Embryonic facial prominence (tissue), 1 donor: ENCODE data around the gene NKX2-4.
"Not testable (repeated sequence)": the region's sequence is repeated elsewhere in the genome, so short reads cannot be mapped to it uniquely, and the experiment has no call there.

Experiments used
- DNase-seq: peaks from one replicate; pipeline ENCODE4 v3.0.0-alpha.2; 2016; ENCODE audit errors: extremely low spot score

Gene NKX2-4

GRCh38 chr20:21393816-21394519 lies 3.4 kb downstream of the NKX2-4 start:
- DNase-seq = no peak

GRCh38 chr20:21393166-21393565 lies 4.2 kb downstream of the NKX2-4 start:
- no peak for DNase-seq

GRCh38 chr20:21391972-21392352 lies 5.4 kb downstream of the NKX2-4 start:
- DNase-seq = no peak

DNA sequence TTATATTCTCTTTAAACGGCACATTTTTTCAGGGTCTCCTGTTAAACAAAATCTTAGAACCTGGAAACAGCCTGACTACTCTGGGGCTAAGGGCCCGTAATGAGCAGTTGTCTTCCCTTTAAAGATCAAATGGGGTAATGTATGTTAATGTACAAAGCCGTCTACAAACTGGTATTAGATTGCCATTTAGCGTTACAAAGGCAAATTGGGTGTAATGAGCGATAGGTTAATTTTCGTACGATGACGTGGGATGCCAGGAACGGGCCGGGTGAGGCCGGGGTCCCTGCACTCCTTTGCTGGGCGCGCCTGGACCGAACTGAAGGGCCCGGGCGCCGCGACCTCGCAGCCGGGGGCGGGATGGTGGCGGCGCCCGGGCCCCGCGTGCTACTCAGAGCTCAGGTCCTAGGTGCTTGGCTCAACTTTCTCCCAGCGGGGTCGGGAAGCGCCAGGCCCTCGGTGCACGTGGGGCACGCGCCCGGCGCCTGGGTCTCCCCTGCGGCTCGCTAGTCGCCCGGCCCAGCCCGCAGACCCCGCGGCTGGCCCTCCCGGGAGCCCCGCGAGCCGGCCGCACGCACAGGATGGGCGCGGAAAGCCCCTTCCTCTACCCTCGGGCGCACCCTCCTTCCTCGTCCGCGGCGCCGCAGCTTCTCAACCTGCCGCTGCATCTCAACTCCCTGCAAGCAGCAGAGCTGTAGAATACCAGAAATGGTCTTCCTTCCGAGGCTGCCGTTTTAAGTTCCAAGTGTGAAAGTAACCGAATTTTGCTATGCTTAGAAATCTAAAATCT lies 5.9 kb downstream of the NKX2-4 start:
- no peak for DNase-seq

DNA sequence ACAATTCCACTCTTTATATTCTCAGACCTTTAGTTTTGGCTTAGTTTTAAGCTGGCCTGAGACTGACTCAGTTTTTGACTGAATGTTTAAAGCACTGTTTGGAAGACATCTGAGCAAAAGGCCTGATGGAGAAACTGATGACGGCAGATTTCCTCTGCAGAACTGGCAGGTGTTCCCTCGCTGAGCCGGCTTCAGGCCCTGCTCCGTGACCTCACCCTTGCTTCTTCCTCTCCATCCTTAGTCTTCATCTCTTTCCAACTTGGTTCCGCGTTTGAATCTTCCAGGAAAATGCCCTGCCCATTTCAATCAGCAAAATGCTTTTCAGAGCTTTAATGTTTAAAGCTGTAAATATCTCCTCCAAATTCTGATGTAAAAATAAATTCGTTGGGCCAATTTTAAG lies 6.6 kb downstream of the NKX2-4 start:
- DNase-seq = no peak

DNA sequence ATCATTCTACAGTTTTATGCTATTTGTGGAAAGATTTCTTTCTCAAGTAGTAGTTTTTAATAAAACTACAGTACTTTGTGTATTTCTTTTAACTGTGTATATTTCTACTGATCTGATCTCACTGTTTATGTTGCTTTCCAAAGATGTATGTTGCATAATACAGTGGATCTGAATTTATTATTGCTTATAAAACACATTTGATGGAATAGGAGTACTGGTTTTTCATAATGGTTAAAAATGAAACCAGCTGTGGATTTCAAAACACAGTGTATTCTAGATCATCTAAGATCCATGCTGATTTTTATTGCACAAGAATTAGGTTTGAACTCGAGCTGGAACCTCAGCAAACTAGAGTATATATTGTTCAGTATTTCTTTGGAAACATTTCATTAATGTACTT lies 8.0 kb downstream of the NKX2-4 start:
- DNase-seq = no peak

GRCh38 chr20:21388566-21388965 lies 8.8 kb downstream of the NKX2-4 start:
- DNase-seq = no peak

- DNase-seq = no peak
These were observed 9.8 kb downstream of the NKX2-4 start for GRCh38 chr20:21387528-21387927.

- DNase-seq = no peak
These were observed 11.2 kb downstream of the NKX2-4 start for GRCh38 chr20:21386111-21386510.

- DNase-seq = no peak
These were observed 12.9 kb downstream of the NKX2-4 start for GRCh38 chr20:21384308-21384892.

GRCh38 chr20:21381619-21382018 lies 15.7 kb downstream of the NKX2-4 start:
- DNase-seq = no peak

GRCh38 chr20:21380711-21381110 lies 16.6 kb downstream of the NKX2-4 start:
- no peak for DNase-seq

- DNase-seq = no peak
These were observed 19.1 kb downstream of the NKX2-4 start for GRCh38 chr20:21378259-21378658.

DNA sequence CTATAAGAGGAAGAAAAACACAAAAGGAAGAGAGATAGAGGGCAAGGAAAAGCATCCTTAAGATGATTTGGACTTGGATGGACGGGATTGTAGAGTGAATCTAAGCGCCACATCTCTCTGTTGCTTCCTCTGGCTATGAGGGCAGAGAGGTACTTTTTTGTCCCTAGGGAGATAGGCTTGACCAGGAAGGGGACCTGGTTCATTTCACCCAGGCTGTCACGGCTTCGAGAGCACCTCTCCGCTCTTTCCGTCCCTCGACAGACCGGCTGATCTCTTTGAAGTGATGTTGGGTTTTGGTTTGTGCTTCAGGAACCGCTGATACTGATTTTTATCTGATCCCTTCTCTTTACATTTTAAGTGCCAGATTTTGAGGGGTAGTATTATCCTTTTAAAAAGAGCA lies 19.6 kb downstream of the NKX2-4 start:
- DNase-seq = no peak

GRCh38 chr20:21376626-21377025 lies 20.7 kb downstream of the NKX2-4 start:
- DNase-seq = no peak

- DNase-seq = no peak
These were observed 23.9 kb downstream of the NKX2-4 start for GRCh38 chr20:21373436-21373835.

DNA sequence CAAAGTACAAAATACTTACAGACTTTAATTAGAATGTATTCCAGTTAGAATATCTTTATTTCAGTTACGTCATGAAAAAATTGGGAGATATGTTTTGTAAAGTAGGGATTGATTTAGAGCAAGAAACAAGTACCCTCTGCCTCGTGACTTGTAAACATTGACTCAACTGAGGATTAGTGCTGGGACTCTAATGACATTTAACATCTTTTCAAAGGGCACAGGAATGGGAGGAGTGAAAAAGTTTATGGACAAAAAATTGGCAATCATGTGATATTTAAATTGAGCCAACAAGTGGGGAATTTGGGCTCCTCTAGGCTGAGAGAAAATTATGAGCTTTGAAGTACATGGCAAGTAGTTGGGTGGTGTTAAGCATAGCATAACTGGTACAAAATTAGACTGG lies 25.3 kb downstream of the NKX2-4 start:
- DNase-seq = no peak

- DNase-seq = no peak
These were observed 26.1 kb downstream of the NKX2-4 start for GRCh38 chr20:21371193-21371592.

- DNase-seq = no peak
These were observed 28.5 kb downstream of the NKX2-4 start for GRCh38 chr20:21368791-21369190.

DNA sequence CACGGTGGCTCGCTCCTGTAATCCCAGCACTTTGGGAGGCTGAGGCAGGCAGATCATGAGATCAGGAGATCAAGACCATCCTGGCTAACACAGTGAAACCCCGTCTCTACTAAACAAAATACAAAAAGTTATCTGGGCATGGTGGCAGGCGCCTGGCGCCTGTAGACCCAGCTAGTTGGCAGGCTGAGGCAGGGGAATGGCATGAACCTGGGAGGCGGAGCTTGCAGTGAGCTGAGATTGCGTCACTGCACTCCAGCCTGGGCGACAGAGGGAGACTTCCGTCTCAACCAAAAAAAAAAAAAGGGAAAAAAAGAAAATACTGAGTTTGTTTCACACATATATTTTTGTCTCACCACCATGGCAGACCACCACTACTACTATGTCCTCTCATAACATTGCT lies 31.1 kb downstream of the NKX2-4 start:
- DNase-seq = not testable (repeated sequence)

GRCh38 chr20:21365771-21366170 lies 31.6 kb downstream of the NKX2-4 start:
- DNase-seq = no peak

- DNase-seq = no peak
These were observed 32.9 kb downstream of the NKX2-4 start for GRCh38 chr20:21364413-21364812.

DNA sequence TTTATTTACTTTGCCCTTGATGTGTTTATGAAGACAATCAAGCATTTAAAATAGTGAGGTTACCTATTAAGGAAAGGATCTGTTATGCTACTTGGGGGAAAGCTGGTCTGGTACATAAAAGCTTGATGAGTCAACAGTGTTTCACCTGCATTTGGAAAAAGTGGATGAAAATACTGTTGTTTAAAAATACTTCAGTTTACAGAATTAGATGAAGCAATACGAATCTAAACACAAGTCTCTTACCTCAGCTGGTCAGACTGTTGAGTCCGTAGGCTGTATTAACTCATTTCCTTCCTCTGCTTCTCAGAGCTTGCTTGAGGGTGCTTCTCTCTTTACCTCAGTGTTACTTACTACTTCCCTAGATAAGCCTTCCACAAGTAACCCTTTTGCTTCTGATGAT lies 36.1 kb downstream of the NKX2-4 start:
- no peak for DNase-seq
